ENCODE data around the gene ARHGEF3.

ARHGEF3 gene

DNA sequence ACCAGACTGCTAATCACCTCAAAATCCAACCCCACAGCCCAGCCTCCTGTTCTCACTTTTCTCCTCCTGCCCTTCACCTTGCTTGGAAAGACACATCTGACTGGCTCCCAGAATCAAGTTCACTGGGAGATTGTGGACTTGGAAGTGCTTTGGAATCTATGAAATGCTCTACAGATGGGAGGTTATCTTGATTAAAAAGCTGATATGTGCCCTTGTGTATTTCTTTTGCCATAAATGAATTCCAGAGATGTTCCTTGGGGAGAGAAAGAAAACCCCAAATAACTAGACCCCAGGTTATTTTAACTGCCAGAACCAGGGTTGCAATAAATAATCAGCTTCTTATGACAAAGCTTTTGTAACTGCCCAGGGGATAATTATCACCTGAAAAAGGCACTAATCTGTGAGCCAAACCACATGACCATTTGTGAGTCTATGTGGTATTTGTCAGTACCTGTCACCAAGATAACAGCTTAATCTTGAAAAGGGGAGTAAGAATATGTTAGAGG is 21.7 kb upstream of the ARHGEF3 start:
- in situ Hi-C loops (cut with MboI; ENCODE audit: low sequenced_read_pairs), result no loop called here

DNA sequence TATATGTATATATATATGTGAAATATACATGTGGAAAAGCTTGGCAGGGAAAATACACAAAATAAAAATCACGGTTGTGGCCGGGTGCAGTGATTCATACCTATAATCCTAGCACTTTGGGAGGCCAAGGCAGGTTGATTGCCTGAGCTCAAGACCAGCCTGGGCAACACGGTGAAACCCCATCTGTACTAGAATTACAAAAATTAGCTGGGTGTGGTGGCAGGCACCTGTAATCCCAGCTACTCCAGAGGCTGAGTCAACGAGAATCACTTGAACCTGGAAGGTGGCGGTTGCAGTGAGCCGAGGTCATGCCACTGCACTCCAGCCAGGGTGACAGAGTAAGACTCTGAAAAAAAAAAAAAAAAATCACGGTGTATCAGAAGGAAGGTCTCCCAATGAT is 20.8 kb upstream of the ARHGEF3 start:
- in situ Hi-C loops (cut with MboI; ENCODE audit: low sequenced_read_pairs), result no loop called here

DNA sequence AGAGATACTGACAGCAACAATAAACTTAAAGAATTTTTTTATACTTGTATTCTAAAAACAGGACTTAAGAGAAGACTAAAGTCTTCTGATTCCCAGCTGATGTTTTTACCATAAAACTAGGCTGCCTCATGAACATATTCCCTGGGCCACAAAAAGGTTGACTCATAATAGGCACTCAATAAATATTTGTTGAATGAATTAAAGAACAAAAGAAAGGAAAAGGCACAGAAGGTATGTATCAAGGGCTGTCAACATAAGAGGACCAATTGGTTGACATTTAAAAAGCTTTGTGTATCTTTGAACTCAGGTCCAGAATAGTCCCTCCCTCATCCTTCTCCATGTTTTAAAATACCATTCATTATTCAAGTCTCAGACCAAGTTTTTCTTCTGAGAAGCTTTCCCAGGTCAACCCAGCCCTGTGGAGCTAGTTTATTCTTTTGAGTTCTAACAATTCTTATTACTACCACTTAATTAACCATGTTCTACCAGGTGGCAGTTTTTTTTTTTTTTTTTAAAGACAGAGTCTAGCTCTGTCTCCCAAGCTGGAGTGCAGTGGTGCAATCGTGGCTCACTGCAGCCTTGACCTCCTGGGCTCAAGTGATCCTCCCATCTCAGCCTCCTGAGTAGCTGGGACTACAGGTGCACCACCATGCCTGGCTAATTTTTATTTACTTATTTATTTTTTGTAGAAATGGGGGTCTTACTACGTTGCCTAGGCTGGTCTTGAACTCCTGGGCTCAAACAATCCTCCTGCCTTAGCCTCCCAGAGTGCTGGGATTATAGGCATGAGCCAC is 17.5 kb upstream of the ARHGEF3 start:
- in situ Hi-C loops (cut with MboI; ENCODE audit: low sequenced_read_pairs), result no loop called here

DNA sequence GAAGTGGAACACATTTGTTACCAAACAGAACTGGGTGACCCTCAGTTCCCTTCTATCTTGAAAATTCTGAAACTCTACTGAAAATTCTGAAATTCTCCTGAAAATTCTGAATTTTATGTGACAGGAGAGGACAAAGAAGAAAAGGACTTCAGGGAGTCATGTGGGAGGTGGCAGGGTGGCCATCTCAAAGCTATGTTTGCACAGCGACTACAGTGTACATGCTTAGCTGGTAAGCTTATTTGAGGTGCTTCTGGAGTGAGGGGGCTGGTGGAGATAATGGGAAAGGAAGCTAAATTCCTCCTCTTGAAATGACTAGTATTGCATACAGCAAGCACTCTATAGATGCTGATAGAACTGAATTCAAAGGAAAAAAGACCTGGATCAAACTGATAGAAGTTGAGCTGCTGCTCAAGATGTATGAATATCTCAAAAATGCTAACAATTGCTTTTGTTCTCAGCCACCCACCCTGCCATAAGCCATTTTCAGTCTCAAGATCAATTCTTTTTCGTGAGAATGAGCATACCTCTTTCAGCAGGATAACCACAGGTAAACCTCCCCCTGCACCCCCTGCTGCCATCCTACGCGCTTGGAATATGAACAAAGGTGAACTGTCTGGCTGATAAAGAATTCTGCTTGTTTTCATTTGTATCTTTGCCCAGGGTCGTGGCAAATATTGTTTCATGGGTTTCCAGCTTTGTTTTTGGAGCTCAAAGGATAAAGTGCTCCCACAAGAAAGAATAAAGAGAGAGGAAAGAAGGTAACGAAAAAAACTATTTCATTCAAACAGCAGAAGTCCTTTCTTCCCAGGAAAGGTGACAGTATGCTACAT is 16.6 kb upstream of the ARHGEF3 start:
- in situ Hi-C loops (cut with MboI; ENCODE audit: low sequenced_read_pairs), result no loop called here

DNA sequence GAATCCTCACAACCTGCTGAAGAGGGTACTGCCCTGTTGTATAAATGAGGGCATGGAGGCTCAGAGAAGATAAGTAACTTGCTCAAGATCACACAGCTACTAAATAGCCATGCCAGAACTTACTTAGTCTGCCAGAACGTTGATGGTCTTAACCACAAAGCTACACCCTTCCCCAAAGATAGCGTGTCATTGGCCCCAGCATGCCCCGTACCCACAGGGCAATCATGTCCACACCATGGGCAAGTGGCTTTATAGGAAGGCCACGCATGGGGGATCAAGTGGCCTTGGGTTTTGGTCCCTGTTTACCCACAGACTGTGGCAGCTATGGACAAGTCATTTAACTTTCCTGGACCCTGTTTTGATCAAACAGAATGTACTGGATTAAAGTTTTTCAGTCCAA is 15.9 kb upstream of the ARHGEF3 start:
- in situ Hi-C loops (cut with MboI; ENCODE audit: low sequenced_read_pairs), result no loop called here

DNA sequence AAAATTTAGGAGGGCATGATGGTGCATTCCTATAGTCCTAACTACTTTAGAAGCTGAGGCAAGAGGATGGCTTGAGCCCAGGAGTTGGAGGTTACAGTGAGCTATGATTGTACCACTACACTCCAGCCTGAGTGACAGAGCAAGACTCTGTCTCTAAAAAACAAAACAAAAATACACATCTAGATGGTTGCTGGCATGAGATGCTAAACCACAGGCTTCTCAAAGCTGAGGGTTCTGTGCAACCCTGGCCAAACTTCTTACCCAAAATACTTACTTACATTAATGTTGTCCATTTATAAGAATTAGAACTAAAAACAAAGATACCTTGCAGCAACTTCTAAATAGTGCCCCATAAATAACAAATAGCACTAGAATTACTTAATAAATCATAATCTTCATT is 14.3 kb upstream of the ARHGEF3 start:
- in situ Hi-C loops (cut with MboI; ENCODE audit: low sequenced_read_pairs), result no loop called here

DNA sequence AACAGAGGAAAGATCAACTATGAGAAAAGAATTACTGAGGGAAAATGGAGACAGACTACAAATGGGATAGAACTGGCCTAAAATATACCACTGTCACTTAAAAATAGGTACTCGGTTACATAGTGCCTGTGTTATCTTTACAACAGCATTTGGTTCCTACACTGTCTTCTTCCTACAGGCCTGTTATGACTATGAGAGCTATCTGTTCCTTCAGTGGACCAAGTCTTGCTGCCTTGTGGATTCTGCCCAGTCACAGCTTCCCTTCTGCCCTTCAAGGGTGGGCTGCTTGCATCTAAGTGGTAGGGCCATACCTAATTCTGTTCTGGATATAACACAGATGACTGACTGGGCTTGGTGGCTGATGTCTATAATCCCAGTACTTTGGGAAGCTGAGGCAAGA is 13.8 kb upstream of the ARHGEF3 start:
- in situ Hi-C loops (cut with MboI; ENCODE audit: low sequenced_read_pairs), result no loop called here

DNA sequence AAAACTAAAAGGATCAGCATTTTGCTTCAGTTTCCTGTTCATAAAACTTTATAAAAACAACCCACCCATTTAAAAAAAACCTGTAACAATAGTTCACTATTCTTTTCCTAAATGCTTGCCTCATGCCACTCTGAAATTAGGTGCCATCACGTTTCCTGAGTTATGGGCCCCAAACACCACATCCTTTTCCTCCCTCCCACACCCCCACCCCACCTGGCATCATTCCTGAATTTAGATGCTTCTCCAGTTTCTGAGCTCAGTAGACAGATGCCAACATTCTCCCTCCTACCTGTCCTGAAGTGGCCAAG is 11.9 kb upstream of the ARHGEF3 start:
- in situ Hi-C loops (cut with MboI; ENCODE audit: low sequenced_read_pairs), result no loop called here

DNA sequence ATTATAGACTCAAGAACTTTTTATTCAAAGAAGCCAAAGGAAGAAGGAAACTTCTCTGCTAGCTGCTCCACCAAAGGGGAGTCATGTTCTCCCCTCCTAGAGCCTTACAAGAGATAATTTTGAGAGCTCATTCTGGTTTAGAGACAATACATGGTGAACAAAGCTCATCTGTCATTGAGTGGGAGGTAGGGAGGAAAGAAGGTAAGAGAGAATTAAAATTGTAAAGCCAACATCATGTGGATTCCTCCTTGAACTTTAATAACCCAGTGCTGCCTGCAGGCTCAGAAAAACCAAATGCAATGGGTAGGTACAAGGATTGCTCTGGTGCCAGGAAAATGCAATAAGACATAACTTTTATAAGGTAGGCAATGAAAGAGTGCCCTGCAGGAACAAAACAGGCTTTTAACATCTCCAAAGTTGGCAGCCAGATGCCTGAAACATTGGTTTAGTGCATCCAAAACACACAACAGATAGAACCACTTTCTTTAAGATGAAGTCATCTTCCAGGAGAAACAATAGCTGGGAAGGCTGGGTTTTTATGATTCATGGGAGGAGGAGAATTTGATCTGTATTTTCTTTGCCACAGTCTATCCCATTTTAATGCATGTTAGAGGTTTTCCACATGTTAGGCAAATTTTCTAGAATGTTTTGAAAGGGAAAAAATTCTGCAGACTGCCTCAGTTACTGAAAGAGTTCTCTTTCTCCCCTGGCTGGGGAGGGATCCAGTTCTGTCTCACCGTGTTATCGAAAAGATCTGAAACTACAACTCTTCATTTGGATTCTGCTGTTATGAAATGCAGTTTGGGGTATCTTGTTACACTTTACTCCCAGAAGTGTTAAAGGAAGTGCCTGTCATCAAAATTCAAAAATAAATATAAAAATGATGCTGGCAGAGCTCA is 11.3 kb upstream of the ARHGEF3 start:
- in situ Hi-C loops (cut with MboI; ENCODE audit: low sequenced_read_pairs), result no loop called here

DNA sequence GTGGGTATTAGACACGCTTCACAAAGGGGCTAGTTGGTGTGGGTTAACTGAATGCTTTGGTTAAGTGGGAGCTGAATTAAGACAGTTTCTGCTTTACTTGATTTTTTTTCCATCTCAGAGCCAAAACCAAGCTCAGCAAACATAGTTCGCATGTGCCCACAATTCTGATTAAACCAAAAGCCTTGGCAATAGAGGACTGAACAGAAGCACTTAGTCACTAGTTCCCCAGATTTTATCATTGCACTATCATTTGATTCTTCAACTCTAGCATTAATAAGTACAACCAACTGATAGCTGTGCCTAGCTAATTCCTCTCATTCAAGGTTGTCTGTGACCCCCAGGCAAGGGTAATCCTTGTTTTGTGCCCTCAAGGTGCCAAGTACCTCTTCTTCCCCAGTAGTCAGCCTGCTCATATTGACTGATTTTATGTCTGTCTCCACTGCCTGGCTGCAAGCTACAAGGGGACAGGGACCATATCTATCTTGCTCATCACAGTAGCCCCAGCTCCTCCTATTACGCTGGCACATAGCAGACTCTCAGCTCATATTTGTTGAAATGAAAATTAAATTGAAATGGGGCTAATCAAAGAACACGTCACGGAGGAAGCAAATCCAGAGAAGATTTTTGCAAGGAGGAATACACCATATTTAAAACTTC is 9.9 kb upstream of the ARHGEF3 start:
- in situ Hi-C loops (cut with MboI; ENCODE audit: low sequenced_read_pairs), result no loop called here

DNA sequence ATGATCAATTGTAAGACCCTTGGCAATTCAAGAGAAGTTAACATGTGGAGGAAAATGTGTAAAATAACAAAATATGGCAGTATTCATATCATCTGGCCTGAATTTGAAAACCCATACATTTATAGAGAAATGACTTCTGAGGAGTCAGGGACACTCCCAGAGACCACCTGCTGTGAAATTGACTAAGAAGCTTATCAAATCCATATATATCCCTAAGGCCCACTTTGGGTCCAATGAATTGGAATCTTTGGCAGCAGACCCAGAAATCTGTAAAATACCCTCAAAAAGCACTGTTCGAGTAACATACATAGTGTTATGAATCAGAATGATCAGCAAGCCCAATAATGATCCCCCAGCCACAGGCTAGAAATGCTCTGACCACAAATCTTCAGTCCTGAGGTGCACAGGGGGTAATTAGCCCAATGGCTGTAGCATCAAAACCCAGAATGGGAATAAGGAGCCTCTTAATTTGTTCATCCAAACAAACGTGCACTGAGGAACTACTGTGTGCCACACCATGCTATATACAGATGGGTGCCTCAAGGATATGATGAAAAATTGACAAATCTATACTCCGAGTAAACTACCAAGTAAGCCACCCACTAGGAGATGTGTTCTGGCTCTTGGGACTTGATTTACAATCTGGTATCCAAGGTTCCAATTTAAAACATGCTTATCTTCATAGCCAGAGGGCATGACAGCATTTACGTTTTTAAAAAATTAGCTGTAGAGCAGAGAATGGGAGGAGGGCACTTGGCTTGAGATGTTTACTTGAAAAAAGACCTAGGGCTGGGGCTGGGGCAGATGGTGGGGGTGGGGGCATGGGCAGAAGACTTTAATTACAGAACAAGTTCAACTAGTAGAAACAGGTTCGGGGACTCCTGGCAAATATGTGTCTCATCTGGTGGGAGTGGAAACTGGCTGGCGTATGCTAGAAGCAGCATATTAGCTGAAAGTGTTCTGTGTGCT is 9.1 kb upstream of the ARHGEF3 start:
- in situ Hi-C loops (cut with MboI; ENCODE audit: low sequenced_read_pairs), result no loop called here

DNA sequence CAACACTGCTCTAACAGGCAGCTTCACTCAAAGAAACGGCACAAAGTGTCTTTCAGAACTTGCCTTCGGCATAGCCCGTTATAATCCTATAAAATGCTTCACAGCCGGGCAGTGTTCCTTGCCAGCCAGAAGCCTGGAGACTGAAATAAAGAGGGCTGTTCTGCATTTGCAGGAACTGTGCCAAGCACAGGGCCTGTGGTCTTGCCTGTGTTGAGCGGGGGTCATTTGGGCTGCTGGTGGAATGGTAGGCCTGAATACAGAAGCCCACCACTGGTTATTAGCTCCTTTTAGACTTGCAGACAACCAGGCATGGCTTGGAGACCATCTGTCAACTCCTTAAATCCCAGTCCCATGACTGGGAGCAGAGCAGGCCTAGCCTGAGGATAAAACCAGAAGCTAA is 4.7 kb upstream of the ARHGEF3 start:
- in situ Hi-C loops (cut with MboI; ENCODE audit: low sequenced_read_pairs), result no loop called here

DNA sequence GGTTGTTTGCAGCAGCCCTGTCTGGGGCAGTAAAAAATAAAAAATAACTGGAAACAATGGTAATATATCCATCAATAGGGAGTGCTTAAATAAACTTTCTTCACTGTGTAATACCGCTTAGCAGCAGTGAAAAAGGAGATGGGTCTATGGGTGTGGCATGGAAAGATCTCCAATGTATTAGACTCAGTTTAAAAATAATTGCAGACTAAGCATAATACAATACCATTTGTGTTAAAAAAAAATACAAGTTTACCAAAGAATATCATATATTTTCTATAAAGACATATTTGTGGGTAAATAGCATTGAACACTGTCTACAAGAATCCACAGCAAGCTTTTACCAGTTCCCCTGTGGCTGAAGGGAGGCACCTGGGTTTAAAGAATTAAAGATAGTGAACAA is 1.0 kb upstream of the ARHGEF3 start:
- in situ Hi-C loops (cut with MboI; ENCODE audit: low sequenced_read_pairs), result no loop called here

DNA sequence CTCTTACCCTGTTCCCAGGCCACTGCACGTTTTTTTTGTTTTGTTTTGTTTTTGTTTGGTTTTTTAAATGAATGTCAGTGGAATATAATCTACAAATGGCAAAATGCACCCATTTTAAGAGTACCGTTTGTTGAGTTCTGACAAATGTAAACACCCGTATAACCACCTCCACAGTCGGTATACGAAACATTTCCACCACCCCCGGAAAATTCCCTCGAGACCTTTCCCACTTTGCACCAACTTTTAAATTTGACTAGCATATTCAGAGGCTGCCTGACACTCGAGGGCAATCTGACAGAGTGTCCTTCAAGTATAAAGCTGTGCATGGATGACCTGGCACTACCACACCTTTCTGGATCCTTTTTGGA is 613 bp upstream of the ARHGEF3 start:
- in situ Hi-C loops (cut with MboI; ENCODE audit: low sequenced_read_pairs), result no loop called here

DNA sequence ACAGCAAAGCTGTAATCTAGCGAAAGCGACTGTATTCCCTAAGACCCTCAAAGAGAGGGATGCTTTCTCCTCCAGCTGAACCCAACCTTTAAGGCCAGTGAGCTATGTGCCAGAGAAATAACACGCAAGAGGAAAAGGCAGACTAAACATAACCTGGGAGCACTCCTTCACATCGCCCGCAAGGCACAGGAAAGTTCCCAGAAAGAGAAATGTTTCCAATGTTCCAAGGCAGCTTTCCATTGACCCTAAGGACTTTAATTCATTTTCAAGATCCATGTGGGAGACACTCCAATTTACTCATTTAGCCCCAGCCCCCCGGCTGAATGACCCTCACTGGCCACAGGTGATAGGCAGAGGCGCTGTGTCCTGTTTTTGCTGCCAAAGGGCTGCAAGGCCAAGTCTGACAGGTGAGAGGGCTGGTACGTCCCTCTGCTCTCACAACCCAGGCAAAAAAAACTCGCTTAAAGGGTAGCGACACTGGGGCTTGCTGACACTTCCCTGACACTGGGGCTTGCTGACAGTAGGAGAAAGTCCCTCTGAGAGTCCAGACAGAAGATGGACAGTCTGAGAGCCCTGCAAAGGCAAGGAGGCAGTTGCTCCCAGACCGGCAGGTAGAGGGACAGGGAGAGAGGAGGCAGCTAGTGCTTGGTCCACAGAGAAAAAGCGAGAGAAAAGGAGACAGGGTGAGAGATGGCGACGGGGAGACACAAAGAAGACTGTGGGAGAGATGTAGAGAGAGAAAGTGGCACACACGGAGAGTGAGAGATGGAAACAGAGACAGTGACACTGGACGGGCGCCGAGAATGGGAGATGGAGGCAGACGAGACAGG is 702 bp downstream of the ARHGEF3 start:
- in situ Hi-C loops (cut with MboI; ENCODE audit: low sequenced_read_pairs), result no loop called here

DNA sequence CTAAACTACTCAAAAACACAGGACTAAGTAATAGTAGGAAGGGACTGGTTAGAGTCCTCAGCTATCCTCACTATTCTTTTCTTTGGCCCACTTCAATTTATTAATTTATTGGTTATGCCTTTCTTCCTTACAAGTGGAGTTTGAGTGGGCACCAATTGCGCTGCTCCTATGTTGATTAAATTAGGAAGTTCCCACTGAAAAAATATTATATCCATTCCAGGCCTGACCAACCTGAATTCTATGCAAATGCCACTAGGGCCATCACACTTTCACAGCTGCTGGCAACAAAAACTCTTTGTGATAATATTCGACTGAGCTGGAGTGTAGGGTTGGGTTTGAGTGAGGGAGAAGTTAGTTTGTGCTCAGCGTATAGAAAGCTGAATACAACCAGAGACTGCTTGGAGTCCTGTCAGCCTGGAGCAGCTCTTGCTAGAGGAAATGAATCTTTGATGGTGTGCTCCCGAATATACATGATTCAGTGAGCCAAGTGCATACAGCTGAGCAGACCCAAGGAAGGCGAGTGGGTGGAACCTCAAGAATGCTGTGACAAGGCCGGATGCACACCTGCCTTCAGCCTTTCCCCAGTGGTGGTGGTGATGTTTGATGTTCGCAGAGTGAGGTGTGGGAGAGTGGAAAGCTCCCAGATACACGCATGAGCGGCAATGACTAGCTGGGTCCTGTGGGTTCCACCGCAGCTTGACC is 1.5 kb downstream of the ARHGEF3 start:
- in situ Hi-C loops (cut with MboI; ENCODE audit: low sequenced_read_pairs), result no loop called here

DNA sequence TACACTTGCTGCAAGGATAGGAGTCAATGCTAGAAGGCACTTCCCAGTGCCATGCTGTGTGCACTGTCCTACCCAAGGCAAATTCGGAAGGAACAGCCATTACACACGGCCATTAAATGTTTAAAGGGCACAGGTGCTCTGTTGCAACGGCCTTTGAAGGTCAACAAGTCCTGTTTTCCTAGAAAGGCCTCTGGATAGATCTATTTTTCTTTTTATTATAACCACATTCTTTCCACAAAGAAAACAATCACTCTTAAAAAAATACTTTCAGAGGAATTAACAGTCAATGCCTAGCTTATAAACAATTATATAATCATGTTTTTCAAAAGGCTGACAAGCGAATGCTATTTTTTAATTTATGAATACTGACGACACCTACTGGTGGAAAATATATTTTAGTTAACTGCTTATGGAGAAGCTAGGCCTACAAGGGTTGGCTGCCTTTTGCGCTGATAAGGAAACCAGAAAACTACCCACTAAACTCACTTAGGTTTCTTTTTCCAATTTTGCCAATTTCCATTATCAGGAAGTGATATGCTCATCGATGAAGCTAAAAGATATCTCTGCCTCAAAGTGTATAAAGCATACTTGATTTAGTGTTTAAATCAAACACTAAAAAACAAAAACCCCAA is 2.4 kb downstream of the ARHGEF3 start:
- in situ Hi-C loops (cut with MboI; ENCODE audit: low sequenced_read_pairs), result no loop called here

DNA sequence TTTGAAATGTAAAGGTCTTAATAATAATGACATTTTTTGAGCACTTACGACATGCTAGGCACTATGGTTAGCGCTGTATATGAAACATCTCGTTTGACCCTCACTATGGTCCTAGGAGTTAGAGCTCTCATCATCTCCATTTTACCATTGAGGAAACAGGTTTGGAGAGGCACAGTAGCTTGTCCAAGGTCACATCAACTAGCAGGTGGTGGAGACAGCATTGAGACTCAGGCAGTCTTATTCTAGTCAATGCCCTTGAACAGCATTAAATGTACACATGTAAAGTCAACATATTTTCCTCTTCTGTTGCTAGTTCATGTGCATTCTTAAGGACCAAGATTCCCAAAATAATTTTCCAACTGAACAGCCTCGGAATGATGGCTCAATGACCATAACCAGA is 4.8 kb downstream of the ARHGEF3 start:
- in situ Hi-C loops (cut with MboI; ENCODE audit: low sequenced_read_pairs), result no loop called here

All from hTERT RPE-1 (cell line).